Adipocyte (in vitro differentiated cells): ENCODE results near the gene ANAPC1.
"Not testable (repeated sequence)": the region's sequence is repeated elsewhere in the genome, so short reads cannot be mapped to it uniquely, and the experiment has no call there.

Experiments used
- DNase-seq: peaks from one replicate; pipeline ENCODE4 v3.0.0-alpha.2; 2015; ENCODE audit warnings: low read depth
- H3K27me3 ChIP-seq: replicated peaks from 2 replicates; pipeline ENCODE4 v1.7.0; 2013; ENCODE audit warnings: mild to moderate bottlenecking, low read length, moderate library complexity; ENCODE audit not compliant: control insufficient read depth, insufficient read depth
- H3K36me3 ChIP-seq: 2 replicates; pipeline ENCODE4 v1.7.0; 2013; ENCODE audit warnings: low read length, mild to moderate bottlenecking, moderate library complexity; ENCODE audit not compliant: control insufficient read depth, insufficient read depth, severe bottlenecking
- H3K4me1 ChIP-seq: 2 replicates; pipeline ENCODE4 v1.7.0; 2013; ENCODE audit warnings: mild to moderate bottlenecking, low read length, moderate library complexity; ENCODE audit not compliant: control insufficient read depth, insufficient read depth
- H3K4me3 ChIP-seq: 2 replicates; pipeline ENCODE4 v1.7.0; 2013; ENCODE audit warnings: mild to moderate bottlenecking, low read length, moderate library complexity
- H3K9ac ChIP-seq: 2 replicates; pipeline ENCODE4 v1.7.0; 2013; ENCODE audit warnings: mild to moderate bottlenecking, low read length, moderate library complexity
- H3K9me3 ChIP-seq: 2 replicates; pipeline ENCODE4 v1.7.0; 2013; ENCODE audit warnings: mild to moderate bottlenecking, low read length, moderate library complexity; ENCODE audit not compliant: control insufficient read depth

ANAPC1 gene

GRCh38 chr2:111900859-111901258 lies 16.9 kb upstream of the ANAPC1 start:
- no peak overlapping the region for H3K9ac ChIP-seq
- H3K4me1 ChIP-seq, result peaks cover 4% of the 10 kb centered on the region
- no peak overlapping the region for H3K4me3 ChIP-seq
- H3K36me3 ChIP-seq, result no peaks in the 10 kb centered on the region
- peak; percentile 56 for DNase-seq
- no peaks in the 10 kb centered on the region for H3K9me3 ChIP-seq
- peaks cover 23% of the 10 kb centered on the region for H3K27me3 ChIP-seq

DNA sequence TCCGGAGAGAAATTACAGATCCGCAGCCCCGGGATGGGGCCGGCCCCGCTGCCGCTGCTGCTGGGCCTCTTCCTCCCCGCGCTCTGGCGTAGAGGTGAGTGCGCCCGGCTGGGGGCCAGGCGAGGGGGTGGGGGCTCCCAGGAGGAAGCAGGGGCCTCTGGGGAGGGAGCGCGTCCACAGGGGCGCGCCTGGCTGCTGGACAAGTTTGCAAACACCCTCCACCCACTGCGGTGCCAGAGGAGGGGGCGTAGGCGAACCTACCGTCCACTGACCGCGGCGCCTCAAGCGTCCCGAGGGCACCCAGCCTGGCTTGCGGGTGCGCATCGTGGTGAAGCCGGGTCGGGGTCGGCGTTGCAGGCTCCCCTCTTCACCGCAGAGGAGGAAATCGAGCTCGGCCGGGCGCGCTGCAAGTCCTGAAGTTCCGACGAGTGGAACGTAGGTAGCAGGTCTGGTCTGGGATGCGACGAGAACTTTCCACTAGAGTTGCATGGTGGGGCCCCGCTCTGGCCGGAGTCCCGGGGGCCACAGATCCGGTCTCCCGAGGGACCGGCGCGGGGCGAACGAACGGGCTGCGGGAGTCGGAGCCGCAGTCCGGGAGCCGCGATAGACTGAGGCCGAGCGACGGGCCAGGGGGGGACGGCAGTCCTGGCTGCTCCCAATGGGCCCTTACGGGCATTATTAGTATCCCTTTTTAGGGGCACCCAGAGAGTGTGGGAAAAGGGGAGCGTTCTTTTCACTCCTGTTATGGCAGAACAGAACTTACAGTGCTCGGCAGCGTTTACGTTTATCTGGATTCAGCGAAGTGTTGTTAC lies 14.9 kb upstream of the ANAPC1 start:
- Histone ChIP-seq H3K4me1 (peaks cover 4% of the 10 kb centered on the region), H3K36me3 (no peaks in the 10 kb centered on the region), H3K27me3 (peaks cover 35% of the 10 kb centered on the region), H3K9ac (no peak overlapping the region), H3K4me3 (peak overlapping the region; percentile 70), H3K9me3 (no peaks in the 10 kb centered on the region)
- DNase-seq, result peak; percentile 37

DNA sequence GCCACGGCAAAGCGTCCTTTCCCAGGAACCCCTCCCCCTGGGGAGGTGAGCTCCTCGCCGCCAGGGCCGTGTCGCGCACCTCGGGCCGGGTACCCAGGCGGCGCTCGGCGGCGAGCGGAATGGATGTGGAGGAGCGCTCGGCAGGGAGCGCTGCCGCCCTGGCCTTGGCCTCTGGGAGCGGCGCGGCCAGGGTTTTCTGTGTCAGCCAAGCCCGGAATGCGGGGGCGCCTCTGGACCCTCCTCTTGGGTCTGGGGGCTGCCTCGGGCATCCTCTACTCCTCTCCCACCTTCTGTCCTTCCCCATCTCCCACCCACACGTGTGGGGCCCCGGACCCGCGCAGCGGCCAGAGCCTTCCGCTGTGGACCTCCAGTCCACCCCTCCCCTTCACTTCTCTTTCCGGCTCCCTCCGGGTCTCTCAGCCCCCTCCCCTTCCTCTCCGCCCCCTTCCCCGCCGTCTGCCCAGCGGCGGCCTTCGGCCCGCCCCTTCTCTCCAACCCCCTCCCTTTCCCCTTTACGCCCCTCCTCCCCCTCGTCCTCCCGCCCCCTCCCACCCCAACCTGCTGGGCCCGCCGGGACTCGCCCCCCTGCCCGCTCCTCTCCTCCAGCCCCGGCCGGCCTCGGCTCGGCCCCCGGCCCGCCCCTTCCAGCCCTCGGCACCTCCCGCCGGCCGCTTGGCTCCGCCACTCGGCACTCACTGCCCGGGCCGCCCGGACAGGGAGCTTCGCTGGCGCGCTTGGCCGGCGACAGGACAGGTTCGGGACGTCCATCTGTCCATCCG lies 14.1 kb upstream of the ANAPC1 start, which contains the start of gene MERTK:
Gene MERTK (plus strand): TSS at position 684 of the 779 bp plus-strand sequence. CDS start 129 bp downstream, outside the sequence.
- H3K4me1 ChIP-seq, result peaks cover 4% of the 10 kb centered on the region
- peak; percentile 86 for DNase-seq

GRCh38 chr2:111897630-111897923 lies 13.6 kb upstream of the ANAPC1 start:
- Histone ChIP-seq H3K9me3 (no peaks in the 10 kb centered on the region), H3K9ac (peak overlapping the region; percentile 49), H3K36me3 (no peaks in the 10 kb centered on the region), H3K4me1 (peaks cover 4% of the 10 kb centered on the region), H3K27me3 (peaks cover 33% of the 10 kb centered on the region), H3K4me3 (peak overlapping the region; percentile 81)
- no peak for DNase-seq

More for the DNA sequence above, 14.1 kb upstream of the ANAPC1 start, which contains the start of gene MERTK:
- H3K9ac ChIP-seq, result peak within 1 kb of the TSS; percentile 49
- H3K36me3 ChIP-seq, result no peaks in the 10 kb centered on the region
- peaks cover 33% of the 10 kb centered on the region for H3K27me3 ChIP-seq
- H3K9me3 ChIP-seq, result no peaks in the 10 kb centered on the region
- H3K4me3 ChIP-seq, result peak within 1 kb of the TSS; percentile 81

DNA sequence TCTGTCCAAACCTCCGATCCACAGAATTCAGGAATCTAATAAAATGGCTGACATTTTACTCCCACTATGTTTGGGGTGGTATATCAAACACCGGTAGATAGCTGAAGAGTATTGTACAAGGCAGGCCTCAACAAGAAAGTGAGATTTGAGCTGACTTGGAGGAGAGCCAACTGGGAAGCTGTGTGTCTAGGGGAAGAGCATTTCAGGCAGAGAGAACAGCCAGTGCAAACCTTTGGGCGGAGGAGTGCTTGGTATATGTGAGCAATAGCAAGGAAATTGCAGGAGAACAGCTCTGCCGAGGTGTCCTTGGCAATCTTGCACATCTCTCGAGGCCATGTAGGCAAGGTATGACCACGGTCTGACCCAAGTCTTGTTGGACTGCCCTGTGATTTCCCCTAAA lies 12.6 kb upstream of the ANAPC1 start:
- Histone ChIP-seq H3K36me3 (no peaks in the 10 kb centered on the region), H3K4me1 (peaks cover 4% of the 10 kb centered on the region), H3K9me3 (no peaks in the 10 kb centered on the region), H3K27me3 (peaks cover 29% of the 10 kb centered on the region), H3K9ac (no peak overlapping the region), H3K4me3 (no peak overlapping the region)
- DNase-seq, result no peak

GRCh38 chr2:111896024-111896423 lies 12.0 kb upstream of the ANAPC1 start:
- DNase-seq, result no peak
- Histone ChIP-seq H3K9ac (no peak overlapping the region), H3K36me3 (no peaks in the 10 kb centered on the region), H3K9me3 (no peaks in the 10 kb centered on the region), H3K4me3 (no peak overlapping the region), H3K27me3 (peaks cover 29% of the 10 kb centered on the region), H3K4me1 (peaks cover 4% of the 10 kb centered on the region)

- peak overlapping the region; percentile 93 for H3K4me3 ChIP-seq
- H3K4me1 ChIP-seq, result peaks cover 4% of the 10 kb centered on the region
- H3K9me3 ChIP-seq, result no peaks in the 10 kb centered on the region
- peak overlapping the region; percentile 88 for H3K9ac ChIP-seq
- H3K36me3 ChIP-seq, result no peaks in the 10 kb centered on the region
- no peaks in the 10 kb centered on the region for H3K27me3 ChIP-seq
- no peak for DNase-seq
Observed at GRCh38 chr2:111884592-111884964, 585 bp upstream of the ANAPC1 start.

GRCh38 chr2:111872806-111873205 lies 11.2 kb downstream of the ANAPC1 start:
- H3K27me3 ChIP-seq, H3K9me3 ChIP-seq, H3K4me3 ChIP-seq, H3K9ac ChIP-seq, DNase-seq, H3K4me1 ChIP-seq: not testable (repeated sequence)
- peaks cover 22% of the 10 kb centered on the region for H3K36me3 ChIP-seq

- not testable (repeated sequence) for H3K27me3 ChIP-seq, DNase-seq, H3K4me1 ChIP-seq, H3K9ac ChIP-seq, H3K4me3 ChIP-seq, H3K9me3 ChIP-seq
- peaks cover 13% of the 10 kb centered on the region for H3K36me3 ChIP-seq
Observed at GRCh38 chr2:111865124-111865523, 18.9 kb downstream of the ANAPC1 start.

DNA sequence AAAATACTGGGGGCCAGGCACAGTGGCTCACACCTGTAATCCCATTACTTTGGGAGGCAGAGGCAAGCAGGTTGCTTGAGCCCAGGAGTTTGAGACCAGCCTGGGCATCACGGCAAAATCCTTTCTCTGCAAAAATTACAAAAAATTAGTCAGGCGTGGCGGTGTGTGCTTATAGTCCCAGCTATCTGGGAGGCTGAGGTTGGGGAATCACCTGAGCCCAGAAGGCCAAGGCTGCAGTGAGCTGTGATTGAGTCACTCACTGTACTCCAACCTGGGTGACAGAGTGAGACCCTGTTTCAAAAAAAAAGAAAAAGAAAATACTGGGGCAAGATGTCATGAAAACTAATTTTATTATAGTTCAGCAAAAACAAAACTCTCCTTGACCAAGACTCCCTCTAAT lies 24.0 kb downstream of the ANAPC1 start:
- not testable (repeated sequence) for H3K4me1 ChIP-seq, DNase-seq, H3K27me3 ChIP-seq, H3K4me3 ChIP-seq, H3K9ac ChIP-seq, H3K9me3 ChIP-seq
- H3K36me3 ChIP-seq, result peaks cover 21% of the 10 kb centered on the region

- not testable (repeated sequence) for DNase-seq, H3K9me3 ChIP-seq, H3K4me3 ChIP-seq, H3K9ac ChIP-seq, H3K4me1 ChIP-seq, H3K27me3 ChIP-seq
- H3K36me3 ChIP-seq, result peaks cover 19% of the 10 kb centered on the region
Observed at GRCh38 chr2:111852544-111852943, 31.4 kb downstream of the ANAPC1 start.
